ENCODE measurements around the gene YARS1. TPM values are rescaled to one million over a fixed set of nuclear protein-coding genes. Genes with fewer than 3 reads are reported as not detected.

The YARS1 gene
- polyA plus RNA-seq, 1 donor from 2014 or later, result 49.4 TPM

DNA sequence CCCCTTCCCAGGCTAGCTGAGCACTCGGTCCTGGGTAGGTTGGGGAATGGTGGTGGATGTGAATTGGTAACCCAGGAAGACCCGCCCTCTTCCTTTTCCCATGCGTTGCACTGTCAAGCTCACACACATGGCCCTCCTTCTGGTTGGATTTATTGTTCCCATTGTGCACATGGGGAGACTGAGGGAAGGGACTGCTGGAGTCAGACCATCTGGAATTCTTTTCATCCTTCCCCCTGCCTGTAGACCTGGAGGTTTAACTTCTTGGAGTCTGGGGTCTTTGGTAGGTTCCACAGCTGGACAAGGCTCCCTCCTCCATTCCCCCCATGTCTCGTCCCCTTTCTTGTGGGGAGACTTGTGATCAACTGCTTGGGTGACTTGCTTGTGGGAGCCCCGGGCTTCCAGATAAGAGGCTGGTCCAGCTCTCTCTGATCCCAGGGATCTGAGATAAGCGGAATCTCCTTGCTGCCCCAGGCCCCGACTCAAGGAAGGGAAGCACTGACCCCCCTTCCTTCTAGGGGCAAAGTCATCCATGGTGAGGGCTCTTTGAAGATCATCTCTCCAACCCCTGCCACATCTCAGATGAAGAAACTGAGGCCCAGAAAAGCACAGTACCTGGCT, 58.9 kb downstream of the YARS1 start:
- Histone ChIP-seq H3K27me3 (ENCODE audit: insufficient read depth, low read depth, low read length) (no peaks in the 10 kb centered on the region), H3F3A (ENCODE audit: insufficient read depth, low read length, poor library complexity, severe bottlenecking) (no peaks in the 10 kb centered on the region), H2AFZ (ENCODE audit: low read depth, low read length) (no peak overlapping the region), H3K79me2 (replicated peaks; ENCODE audit: insufficient read depth, low read length) (peaks cover 6% of the 10 kb centered on the region), H3K4me3 (ENCODE audit: low read length) (no peak overlapping the region), H3K4me2 (ENCODE audit: low read length) (no peak overlapping the region), H3K36me3 (ENCODE audit: insufficient read depth, low read length) (no peaks in the 10 kb centered on the region), H3K9ac (ENCODE audit: low read length) (no peak overlapping the region), H3K9me2 (ENCODE audit: insufficient read depth, low read length) (no peaks in the 10 kb centered on the region), H3K9me3 (ENCODE audit: low read length) (no peaks in the 10 kb centered on the region), H4K20me1 (ENCODE audit: insufficient read depth) (no peaks in the 10 kb centered on the region), H3K27ac (ENCODE audit: low read length) (no peak overlapping the region)
- TF ChIP-seq POLR2AphosphoS5 (IDR thresholded peaks at IDR 0.05) (no peak), EP300 (conservative IDR thresholded peaks at IDR 0.05; ENCODE audit: poor library complexity, severe bottlenecking) (no peak), TAF1 (IDR thresholded peaks at IDR 0.05; ENCODE audit: low read depth) (no peak), REST (IDR thresholded peaks at IDR 0.05; ENCODE audit: borderline replicate concordance) (no peak), CTCF (IDR thresholded peaks at IDR 0.05; ENCODE audit: poor library complexity, severe bottlenecking) (no peak), EZH2 (IDR thresholded peaks at IDR 0.05; ENCODE audit: borderline replicate concordance, insufficient read depth, low read length, poor library complexity, severe bottlenecking) (no peak), SMC3 (conservative IDR thresholded peaks at IDR 0.05; ENCODE audit: poor library complexity) (no peak), MXI1 (conservative IDR thresholded peaks at IDR 0.05; ENCODE audit: poor library complexity, severe bottlenecking) (no peak), RAD21 (conservative IDR thresholded peaks at IDR 0.05) (no peak)

DNA sequence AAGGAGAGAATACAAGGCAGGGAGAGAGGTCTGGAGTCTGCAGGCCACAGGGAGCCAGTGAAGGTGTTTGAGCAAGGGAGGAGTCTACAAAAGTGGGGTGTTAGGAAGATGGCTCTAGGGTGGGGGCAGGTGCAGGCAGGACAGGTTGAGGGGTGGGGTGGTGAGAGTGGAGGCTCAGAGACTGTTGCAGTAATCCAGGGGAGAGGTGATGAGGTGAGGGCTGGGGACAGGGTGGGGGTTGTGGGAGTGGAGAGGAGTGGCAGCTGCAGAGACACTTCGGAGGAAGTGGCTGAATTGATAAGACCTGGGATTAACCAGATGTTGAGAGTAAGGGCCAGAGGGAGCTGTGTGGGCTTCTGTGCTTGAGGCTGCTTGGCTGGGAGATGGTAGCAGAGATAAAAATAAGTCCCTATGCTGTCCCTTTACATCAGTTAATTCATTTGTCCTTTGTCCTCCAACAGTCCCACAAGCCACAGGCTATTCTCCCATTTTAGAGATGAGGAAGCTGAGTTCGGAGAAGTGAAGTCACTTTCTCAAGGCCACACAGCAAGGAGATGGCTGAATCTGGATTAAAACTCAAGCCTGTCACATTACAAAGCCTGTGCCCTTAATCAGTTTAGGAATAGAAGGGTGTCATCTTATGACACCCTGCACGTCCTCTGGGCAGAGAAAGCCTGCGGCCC, 59.8 kb downstream of the YARS1 start:
- H3K79me2 ChIP-seq (replicated peaks; ENCODE audit: insufficient read depth, low read length), result peaks cover 6% of the 10 kb centered on the region

More for the DNA sequence above, 59.8 kb downstream of the YARS1 start:
- Histone ChIP-seq H3K9ac (ENCODE audit: low read length) (no peak overlapping the region), H3K4me2 (ENCODE audit: low read length) (no peak overlapping the region), H3K9me3 (ENCODE audit: low read length) (no peaks in the 10 kb centered on the region), H3K36me3 (ENCODE audit: insufficient read depth, low read length) (no peaks in the 10 kb centered on the region), H3K27me3 (ENCODE audit: insufficient read depth, low read depth, low read length) (no peaks in the 10 kb centered on the region), H4K20me1 (ENCODE audit: insufficient read depth) (no peaks in the 10 kb centered on the region), H2AFZ (ENCODE audit: low read depth, low read length) (no peak overlapping the region), H3K4me3 (ENCODE audit: low read length) (no peak overlapping the region), H3K27ac (ENCODE audit: low read length) (no peak overlapping the region), H3K9me2 (ENCODE audit: insufficient read depth, low read length) (no peaks in the 10 kb centered on the region), H3F3A (ENCODE audit: insufficient read depth, low read length, poor library complexity, severe bottlenecking) (no peaks in the 10 kb centered on the region)
- TF ChIP-seq TAF1 (IDR thresholded peaks at IDR 0.05; ENCODE audit: low read depth) (no peak), EP300 (conservative IDR thresholded peaks at IDR 0.05; ENCODE audit: poor library complexity, severe bottlenecking) (no peak), SMC3 (conservative IDR thresholded peaks at IDR 0.05; ENCODE audit: poor library complexity) (no peak), REST (IDR thresholded peaks at IDR 0.05; ENCODE audit: borderline replicate concordance) (no peak), RAD21 (conservative IDR thresholded peaks at IDR 0.05) (no peak), EZH2 (IDR thresholded peaks at IDR 0.05; ENCODE audit: borderline replicate concordance, insufficient read depth, low read length, poor library complexity, severe bottlenecking) (no peak), CTCF (IDR thresholded peaks at IDR 0.05; ENCODE audit: poor library complexity, severe bottlenecking) (no peak), POLR2AphosphoS5 (IDR thresholded peaks at IDR 0.05) (no peak)

Measured in neural cell (in vitro differentiated cells).